Activated T-cell treated with anti-CD3 and anti-CD28 coated beads for 4 hours (primary cell): ENCODE measurements around the gene CSRNP2.
"Not testable (repeated sequence)": the region's sequence is repeated elsewhere in the genome, so short reads cannot be mapped to it uniquely, and the experiment has no call there.

Source experiments
- DNase-seq: peaks from one replicate; pipeline ENCODE4 v3.0.0-alpha.2; 2020

Gene CSRNP2, protein sequence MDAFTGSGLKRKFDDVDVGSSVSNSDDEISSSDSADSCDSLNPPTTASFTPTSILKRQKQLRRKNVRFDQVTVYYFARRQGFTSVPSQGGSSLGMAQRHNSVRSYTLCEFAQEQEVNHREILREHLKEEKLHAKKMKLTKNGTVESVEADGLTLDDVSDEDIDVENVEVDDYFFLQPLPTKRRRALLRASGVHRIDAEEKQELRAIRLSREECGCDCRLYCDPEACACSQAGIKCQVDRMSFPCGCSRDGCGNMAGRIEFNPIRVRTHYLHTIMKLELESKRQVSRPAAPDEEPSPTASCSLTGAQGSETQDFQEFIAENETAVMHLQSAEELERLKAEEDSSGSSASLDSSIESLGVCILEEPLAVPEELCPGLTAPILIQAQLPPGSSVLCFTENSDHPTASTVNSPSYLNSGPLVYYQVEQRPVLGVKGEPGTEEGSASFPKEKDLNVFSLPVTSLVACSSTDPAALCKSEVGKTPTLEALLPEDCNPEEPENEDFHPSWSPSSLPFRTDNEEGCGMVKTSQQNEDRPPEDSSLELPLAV

DNA sequence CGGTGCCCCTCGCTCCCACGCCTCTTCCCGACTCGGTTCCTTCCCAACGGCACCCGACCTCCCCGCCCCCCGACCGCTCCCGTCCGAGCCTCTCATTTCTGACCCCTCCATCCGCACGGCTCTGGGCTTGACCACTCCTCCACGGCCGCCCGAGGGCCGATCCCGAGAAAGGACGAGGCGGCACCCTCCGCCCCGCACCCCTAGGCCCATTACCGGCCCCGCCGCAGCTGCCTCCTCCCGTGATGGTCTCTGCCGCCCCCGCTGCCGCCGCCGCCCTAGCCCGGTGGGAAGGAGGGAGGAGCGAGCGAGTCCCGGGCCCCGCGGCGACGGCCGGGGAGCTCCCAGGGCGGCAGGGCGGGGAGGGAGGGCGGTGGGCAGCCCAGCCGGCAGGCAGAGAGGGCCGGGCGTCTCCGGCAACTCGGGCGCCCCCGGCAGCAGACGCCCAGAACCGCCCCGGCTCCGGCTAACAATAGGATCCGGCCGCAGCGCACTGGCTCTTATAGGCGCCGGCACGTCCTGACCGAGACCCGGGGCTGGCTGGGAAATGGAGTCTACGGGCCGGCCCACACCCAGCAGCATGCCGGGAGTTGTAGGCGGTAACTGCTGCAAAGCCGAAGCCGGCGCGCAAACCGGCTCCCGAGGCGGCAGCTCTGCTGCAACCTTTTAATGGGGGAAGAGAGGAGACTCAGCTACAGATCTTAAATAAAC is at the start of gene CSRNP2:
TSS of gene CSRNP2 (minus strand) at position 471 of the 708 bp plus-strand sequence. CDS start 7,035 bp downstream, outside the sequence.
- DNase-seq, result peak; percentile 89

DNA sequence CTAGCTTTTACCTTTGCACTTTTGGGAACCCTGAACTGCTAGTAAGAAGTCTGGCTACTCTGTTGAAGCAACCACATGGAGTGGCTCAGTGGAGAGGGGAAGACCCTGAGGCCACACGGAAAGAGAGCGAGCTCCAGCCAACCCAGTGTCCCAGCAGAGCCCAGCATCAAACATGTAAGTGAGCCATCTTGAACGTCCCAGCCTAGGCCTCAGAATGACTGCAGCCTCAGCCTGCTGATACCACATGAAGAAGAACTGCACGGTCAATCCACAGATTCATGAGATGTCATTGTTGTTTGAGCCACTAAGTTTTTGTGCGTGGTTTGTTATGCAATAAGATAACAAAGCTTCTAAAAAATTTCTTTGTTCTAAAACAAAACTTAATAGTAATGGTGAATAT is 49.3 kb upstream of the CSRNP2 start:
- no peak for DNase-seq

DNA sequence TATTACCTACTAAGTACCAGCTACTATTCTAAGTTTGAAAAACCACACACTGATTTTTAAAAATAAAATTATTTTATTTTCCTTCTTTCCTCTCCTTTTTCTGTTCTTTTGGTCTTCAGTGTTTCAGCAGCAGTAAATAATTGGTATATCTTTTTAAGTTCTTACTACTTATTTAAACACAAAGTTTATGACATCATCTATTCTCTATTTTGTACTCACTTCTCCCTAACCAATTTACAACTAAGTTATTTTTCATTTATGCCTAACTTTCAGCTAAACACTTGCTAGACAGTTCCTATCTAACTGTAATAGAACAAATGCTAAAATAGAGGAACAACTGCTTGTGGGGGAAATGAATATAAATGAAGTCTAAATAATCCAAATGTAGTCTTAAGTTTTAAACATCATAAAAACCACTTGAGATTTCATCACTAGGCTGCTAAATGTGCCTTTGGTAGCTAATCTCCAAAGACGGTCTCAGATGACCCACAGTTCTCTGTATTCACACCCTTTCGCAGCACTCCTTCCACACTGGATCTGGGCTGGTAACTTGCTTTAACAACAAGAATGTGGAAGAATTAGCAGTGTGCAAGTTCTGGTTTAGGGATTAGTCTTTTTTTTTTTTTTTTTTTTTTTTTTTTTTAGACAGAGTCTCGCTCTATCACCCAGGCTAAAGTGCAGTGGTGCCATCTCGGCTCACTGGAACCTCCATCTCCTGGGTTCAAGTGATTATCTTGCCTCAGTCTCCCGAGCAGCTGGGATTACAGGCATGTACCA is 48.5 kb upstream of the CSRNP2 start:
- no peak for DNase-seq

DNA sequence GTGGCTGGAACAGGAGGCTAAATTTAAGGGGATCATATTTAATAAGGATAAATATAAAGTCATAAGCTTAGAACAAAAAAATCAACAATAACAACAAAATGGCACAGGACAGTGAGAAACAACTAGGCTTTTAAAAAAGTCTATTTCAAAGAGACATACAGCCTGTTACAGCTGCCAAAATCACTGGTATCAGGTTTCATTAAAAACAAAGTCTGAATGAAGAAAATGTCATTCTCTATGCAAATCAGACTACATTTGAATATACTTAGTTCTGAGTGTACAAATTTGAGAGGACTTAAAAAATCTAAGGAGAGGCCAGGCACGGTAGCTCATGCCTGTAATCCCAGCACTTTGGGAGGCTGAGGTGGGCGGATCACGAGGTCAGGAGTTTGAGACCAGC is 45.5 kb upstream of the CSRNP2 start:
- DNase-seq, result no peak

DNA sequence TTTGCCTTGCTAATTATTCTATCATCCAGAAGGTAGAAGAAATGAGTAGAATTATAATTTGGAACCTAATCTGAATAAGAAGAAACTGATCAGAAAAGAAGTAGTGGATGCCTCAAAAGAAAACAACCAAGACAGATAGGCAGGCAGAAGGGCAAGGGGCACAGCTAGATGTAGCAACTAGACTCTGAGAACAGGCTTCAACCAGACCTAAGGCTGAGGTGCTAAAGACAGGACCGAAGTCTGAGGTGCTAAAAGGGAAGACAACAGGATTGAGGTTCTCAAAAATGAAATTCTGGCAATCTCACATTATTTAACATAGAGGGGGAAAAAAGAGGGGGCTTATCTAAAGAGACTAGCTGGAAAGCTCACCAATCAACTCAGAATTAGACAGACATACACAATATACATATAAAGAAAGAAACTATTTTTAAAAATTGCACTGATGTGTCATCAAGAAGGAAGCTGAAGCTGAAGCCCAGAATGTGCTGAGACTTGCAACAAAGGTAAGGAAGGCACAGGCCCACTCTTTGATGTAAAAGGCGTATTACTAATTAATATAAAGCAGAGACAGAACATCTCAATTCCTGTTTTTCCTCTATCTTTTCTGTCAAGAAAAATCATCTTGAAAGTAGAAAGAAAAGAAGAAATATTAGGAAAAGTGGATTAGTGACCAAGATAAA is 43.8 kb upstream of the CSRNP2 start:
- DNase-seq, result no peak

DNA sequence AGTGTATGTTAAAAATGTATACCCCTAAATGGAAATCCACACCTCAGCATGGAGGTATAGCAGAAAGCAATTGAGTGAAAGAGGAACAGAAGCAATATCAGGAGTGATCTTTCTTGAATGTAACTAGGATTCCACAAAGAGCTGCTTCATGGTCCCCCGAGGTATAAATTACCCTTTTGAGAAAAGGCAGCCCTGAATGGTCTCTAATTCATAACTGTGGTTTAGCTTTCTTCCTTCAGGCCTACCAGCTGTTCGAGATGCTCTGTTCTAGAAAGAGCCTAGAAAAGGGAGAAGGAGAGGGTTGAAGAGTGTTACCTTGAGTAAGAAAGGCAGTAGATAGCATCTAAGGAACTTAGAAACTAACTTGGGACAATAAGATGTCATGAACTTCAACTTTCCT is 42.9 kb upstream of the CSRNP2 start:
- DNase-seq, result no peak

DNA sequence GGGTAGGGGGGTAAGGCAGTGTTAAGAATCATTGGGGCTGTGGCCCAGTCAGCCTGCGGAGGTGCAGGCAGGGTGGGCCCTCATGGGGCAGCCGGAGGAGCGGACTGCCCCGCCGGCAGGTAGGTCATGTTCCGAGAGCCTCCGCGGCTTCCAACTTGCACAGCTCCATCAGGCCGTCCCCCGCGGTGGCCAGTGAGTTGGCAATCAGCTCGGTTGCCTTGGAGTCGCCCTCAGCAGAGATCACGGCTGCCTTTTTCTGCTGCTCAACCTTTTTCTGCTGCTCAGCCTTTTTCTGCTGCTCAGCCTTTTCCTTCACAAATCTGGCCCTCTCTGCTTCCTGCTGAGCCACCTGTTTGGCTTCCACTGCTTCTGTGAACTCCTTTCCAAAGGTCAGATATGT is 41.1 kb upstream of the CSRNP2 start:
- no peak for DNase-seq

DNA sequence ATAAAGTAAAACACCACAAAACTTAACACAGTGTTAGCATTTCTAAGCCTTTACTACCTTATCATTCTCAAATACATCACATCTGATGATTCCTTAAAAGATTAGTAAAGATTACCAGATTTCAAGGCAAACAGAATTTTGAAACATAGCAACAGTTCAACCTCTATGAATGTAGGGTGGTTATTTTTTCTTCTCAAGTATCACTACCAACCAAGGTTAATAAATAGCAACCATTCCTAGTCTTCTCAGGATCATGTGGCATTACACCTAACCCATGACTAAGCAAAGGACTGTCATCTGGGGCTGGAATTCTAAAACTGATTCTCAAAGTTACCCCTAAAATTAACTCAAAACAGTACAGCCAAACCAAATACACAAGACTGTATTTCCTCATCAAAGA is 39.4 kb upstream of the CSRNP2 start:
- no peak for DNase-seq

DNA sequence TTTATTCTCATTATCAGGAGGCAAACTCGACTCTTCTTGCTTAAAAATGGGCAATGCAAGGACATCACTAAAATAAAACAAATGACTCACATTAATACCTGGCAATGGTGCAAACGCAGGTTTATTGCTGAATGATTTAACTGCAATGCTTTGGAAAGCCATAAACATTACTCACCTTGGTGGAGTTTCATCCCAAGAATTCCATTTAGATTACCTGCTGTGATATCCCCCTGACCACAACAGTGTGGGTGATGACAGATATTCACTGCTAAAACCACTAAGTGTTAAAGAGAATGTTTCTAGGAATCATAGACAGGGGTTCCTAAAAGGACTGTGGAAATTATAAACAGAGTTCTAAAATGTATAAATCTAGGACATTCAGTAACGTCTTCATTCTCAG is 35.3 kb upstream of the CSRNP2 start:
- no peak for DNase-seq

DNA sequence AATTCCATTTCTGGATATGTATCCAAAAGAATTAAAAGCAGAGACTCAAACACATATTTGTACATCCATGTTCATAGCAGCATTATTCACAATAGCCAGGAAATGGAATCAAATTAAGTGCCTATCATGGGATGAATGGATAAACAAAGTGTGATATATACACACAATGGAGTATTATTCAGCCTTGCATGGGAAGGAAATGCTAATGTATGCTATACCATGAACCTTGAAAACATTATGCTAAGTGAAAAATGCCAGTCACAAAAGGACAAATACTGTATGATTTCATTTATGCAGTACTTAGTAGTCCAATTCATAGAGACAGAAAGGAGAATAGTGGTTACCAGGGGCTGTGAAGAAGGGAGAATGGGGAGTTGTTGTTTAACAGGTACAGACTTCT is 32.1 kb upstream of the CSRNP2 start:
- no peak for DNase-seq

DNA sequence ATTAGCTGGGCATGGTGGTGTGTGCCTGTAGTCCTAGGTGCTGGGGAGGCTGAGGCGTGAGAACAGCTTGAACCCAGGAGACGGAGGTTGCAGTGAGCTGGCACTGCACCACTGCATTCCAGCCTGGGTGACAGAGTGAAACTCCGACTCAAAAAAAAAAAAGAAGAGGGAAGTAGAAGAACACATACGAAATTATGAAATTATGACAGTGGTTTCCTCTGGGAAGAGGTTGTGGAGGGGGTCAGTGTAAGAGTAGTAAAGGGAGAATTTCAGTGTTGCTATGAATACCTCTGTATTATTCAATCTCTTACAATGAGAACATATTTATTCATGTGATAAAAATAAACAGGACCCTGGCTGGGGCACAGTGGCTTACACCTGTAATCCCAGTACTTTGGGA is 24.7 kb upstream of the CSRNP2 start:
- no peak for DNase-seq

DNA sequence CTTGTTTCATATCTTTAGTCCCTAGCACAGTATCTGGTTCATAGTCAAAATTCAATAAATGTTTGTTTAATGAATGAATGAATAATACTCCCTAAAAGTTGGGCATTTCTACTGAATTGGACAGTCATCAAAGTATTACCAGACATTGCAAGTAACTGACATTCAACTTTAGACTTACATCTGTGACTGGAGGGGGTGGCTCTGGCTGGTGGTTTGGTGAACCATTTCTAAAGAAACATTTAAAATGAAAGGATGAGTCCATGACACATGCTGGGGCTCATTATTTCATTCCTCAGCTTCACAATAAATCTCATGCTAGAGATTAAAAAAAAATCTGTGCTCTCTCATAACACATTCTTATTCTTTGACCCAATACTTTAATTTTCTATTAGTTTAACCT is 20.6 kb upstream of the CSRNP2 start:
- no peak for DNase-seq

DNA sequence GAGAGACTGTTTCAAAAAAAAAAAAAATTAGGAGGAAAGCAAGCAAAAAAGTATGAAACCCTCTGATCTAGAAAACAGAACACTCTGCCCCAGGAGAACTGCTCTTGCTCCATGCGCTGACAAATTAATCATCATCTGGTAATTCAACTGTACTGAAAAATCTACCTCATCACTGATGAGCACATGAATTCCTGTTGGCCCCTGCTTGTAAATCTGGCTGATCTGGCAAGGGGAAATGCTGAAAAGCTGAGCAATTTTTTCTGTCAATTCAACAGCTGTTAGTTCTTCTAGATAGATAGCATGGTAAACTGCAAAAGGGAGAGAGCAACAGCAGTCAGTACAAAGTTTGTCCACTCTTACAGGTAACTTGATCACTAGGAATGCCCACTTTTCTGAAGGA is 15.2 kb upstream of the CSRNP2 start:
- no peak for DNase-seq

DNA sequence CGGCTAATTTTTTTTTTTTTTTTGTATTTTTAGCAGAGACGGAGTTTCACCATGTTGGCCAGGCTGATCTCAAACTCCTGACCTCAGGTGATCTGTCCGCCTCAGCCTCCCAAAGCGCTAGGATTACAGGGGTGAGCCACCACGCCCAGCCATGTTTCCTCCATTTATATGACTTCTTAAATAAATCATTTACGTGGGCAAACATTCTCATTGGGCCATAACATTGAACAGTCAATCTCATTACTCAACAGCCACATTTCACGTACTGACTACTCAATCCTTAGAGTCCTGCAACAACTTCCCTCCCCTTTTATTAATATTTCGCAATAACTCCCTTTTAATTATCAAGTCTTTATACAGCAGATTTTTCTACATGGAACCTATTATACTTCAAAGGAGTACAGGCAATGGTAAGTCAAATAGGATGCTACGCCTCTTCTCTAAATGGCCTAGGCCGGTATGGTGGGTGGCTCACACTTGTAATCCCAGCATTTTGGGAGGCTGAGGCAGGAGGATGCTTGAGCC is 7.4 kb upstream of the CSRNP2 start:
- DNase-seq, result no peak

DNA sequence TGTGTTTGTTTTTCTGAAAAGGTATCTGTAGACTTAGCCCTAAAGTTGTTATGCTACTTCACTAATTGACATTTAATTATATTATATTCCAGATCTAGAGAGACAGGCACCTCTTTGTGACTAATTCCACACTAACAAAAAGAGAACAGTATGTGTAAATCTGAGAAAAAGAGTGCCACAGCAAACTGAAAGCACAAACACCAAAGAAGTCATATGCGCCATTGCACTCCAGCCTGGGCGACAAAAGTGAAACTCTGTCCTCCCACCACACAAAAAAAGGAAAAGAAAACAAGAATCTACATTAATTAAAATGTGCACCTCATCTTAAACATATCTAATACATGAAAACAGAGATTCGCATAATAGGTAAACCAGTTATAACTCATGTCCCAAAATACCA is 4.4 kb upstream of the CSRNP2 start:
- no peak for DNase-seq

DNA sequence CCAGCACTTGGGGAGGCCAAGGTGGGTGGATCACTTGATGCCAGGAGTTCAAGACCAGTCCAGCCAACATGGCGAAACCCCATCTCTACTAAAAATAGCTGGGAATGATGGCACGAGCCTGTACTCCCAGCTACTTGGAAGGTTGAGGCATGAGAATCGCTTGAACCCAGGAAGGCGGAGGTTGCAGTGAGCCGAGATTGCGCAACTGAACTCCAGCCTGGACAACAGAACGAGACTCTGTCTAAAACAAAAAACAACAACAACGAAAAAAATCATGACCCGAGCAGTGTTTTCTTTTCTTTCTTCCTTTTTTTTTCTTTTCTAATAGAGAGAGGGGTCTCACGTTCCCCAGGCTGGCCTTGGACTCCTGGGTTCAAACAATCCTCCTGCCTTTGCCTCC is 3.5 kb upstream of the CSRNP2 start:
- no peak for DNase-seq

DNA sequence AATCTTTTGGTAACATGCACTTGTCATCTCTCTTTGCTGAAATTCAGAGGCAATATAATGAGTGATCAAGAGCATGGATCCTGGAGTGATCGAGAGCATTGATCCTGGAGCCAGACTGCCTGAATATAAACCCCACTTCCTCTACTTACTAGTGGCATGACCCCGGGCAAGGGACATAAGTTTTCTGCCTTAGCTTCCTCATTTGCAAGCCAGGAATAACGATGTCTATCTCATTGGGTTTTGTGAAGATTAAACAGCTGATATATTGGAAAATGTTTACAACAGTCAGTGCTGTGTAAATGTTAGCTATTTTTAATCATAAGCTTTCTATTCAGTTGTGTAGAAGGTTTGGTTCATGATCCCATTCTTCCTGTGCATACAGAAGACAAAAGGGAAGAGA is 2.4 kb upstream of the CSRNP2 start:
- DNase-seq, result no peak

DNA sequence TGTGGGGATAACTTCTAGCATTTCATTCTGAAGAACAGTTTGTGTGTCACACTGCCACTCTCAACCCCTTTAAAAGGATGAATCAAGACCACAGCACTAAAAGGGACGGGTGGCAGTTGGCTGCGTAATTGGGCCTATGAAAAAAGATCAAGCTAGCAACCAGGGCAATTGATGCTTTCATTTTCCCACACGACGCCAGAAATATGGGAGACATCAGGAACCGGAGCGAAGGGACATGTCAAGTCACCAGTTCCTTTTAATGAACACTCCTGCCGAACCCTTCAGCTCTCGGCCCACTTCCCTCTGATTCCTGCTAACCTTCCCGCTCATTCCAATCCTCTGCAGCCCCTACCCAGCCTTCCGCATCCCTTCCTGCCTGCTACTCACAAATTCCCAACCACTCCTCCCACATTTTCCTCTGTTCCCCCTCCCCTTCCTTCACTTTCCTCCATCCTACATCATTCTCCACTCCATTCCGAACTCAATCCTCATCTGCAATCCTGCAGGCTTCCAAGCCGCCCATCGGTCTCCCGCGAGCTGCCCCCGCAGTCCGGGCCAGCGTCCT is 753 bp downstream of the CSRNP2 start:
- peak; percentile 19 for DNase-seq

DNA sequence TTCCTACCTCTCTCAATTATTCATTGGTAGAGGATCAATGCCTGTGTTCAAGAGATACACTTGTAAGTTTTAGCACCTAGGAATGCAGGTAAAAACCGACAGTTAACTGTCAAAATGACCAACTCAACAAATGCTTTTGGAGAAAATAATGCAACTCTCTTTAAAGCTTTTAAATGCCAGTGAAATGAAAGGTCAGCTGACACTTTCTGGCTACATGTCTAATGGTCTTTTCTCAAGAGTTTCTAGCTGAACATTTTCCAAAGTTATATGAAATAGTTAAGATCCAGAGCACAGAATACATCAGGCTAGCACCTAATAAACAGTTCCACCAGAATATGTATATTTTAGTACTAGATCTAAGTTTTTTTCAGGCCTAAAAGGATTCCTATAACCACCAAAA is 2.0 kb downstream of the CSRNP2 start:
- DNase-seq, result no peak

DNA sequence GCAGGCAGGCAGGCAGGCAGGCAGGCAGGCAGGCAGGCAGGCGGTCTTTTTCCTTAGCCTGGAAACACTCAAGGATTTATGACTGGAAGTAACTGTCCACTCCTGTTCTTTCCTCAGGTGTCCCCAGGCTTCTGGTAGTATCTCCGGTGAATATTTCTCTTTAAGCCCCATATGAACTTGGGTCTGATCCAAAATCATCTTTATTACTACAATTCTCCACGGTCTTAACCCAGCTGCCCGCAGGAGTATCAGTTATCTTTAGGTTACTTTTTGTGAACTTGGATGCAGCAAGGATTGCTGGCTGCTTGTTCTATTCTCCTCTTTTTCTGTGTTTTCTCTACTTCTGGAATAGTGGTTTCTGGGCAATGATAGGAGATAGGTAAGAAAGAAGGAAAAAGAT is 3.3 kb downstream of the CSRNP2 start:
- no peak for DNase-seq

DNA sequence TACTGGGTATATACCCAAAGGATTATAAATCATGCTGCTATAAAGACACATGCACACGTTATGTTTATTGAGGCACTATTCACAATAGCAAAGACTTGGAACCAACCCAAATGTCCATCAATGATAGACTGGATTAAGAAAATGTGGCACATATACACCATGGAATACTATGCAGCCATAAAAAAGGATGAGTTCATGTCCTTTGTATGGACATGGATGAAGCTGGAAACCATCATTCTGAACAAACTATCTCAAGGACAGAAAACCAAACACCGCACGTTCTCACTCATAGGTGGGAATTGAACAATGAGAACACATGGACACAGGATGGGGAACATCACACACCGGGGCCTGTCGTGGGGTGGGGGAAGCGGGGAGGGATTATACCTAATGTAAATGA is 4.5 kb downstream of the CSRNP2 start:
- DNase-seq, result not testable (repeated sequence)

DNA sequence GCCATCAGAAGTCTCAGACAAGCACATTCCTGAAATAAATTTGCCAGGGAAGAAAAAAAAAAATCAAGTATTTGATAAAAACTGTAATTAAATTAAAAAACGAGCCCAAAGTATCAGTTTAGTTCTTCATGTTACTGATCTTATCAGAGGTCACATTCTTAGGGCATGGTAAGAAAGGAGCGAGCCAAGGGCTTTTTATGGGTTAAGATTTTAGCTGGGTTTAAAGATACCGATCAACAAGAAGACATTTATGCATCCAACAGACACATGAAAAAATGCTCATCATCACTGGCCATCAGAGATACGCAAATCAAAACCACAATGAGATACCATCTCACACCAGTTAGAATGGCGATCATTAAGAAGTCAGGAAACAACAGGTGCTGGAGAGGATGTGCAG is 5.0 kb downstream of the CSRNP2 start:
- DNase-seq, result not testable (repeated sequence)
